ENCODE measurements around the gene FNTB. TPM values are rescaled to one million over a fixed set of nuclear protein-coding genes. Genes with fewer than 3 reads are reported as not detected.

FNTB gene
- total RNA-seq, 2 experiments from 2014 or later, result 7.5 to 7.9 TPM

DNA sequence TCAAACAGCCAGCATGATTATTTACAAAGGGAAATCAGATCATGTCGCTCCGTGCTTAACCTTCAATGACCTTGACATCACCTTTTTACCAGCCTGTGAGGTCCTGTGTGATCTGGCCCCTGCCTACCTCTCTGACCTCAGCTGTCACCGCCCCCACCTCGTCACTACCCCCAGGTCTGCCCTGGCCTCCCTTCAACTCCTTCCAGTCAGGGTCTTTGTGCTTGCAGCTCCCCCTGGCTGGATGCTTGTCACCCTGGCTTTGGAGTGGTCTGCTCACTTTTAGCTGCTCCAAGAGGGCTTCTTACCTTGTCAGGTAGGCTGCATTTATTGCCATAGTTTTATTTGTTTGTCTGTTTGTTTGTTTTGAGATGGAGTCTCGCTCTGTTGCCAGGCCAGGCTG is 123.8 kb downstream of the FNTB start:
- Histone ChIP-seq H3K9me3 (ENCODE audit: control insufficient read depth in 1 of 2, insufficient read depth in 1 of 2, low read length in 2 of 2) (no peaks in the 10 kb centered on the region), H3K27ac (ENCODE audit: low read depth in 1 of 2, low read length in 2 of 2) (no peak overlapping the region), H3K27me3 (ENCODE audit: control insufficient read depth in 1 of 2, insufficient read depth in 2 of 2, low read length in 2 of 2) (no peaks in the 10 kb centered on the region), H3K4me3 (ENCODE audit: low read length) (no peak overlapping the region), H3K36me3 (ENCODE audit: insufficient read depth, low read length) (no peaks in the 10 kb centered on the region), H3K4me1 (ENCODE audit: insufficient read depth, low read length) (no peaks in the 10 kb centered on the region)
- no peak for DNase-seq
- ATAC-seq (ENCODE audit: poor library complexity), result no peak
- CTCF ChIA-PET, result no interaction called here
- Mint-ChIP-seq H3K27ac (no peak overlapping the region), H3K4me1 (ENCODE audit: low read depth) (no peaks in the 10 kb centered on the region), H3K9me3 (no peaks in the 10 kb centered on the region), H3K36me3 (ENCODE audit: low read depth) (no peaks in the 10 kb centered on the region), H3K27me3 (no peaks in the 10 kb centered on the region), H3K4me3 (no peak overlapping the region)
- POLR2A ChIA-PET, result no interaction called here
- TF ChIP-seq, protein P1, sequence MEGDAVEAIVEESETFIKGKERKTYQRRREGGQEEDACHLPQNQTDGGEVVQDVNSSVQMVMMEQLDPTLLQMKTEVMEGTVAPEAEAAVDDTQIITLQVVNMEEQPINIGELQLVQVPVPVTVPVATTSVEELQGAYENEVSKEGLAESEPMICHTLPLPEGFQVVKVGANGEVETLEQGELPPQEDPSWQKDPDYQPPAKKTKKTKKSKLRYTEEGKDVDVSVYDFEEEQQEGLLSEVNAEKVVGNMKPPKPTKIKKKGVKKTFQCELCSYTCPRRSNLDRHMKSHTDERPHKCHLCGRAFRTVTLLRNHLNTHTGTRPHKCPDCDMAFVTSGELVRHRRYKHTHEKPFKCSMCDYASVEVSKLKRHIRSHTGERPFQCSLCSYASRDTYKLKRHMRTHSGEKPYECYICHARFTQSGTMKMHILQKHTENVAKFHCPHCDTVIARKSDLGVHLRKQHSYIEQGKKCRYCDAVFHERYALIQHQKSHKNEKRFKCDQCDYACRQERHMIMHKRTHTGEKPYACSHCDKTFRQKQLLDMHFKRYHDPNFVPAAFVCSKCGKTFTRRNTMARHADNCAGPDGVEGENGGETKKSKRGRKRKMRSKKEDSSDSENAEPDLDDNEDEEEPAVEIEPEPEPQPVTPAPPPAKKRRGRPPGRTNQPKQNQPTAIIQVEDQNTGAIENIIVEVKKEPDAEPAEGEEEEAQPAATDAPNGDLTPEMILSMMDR (IDR thresholded peaks at IDR 0.05), result no peak
- intact Hi-C loops (cut with DNase I, micrococcal nuclease), result no loop called here

Small RNA genes lying within 50 kb of the gene (microRNA-seq; reads per million reads assigned to microRNA genes)
- gene MIR4706 (ENCODE audit: borderline microRNAs expressed, borderline replicate concordance), result not detected

Other genes starting within 250 kb of the FNTB start
- gene SPTB, start 107.0 kb upstream of the FNTB start, total RNA-seq, result under 1 TPM; 0.03 to 0.08 TPM
- 10 to 100 TPM; 50.1 to 54.0 TPM for gene CHURC1, start 72.4 kb upstream of the FNTB start, total RNA-seq
- gene GPX2, start 44.1 kb upstream of the FNTB start, total RNA-seq, result not detected
- 1 to 10 TPM; 2.6 to 3.8 TPM for gene RAB15, start 14.6 kb upstream of the FNTB start, total RNA-seq
- 100 to 1,000 TPM; 159 to 171 TPM for gene MAX, start 115.6 kb downstream of the FNTB start, total RNA-seq